Neuronal stem cell (in vitro differentiated cells): ENCODE data around the gene CDC34.

ENCODE experiments used
- DNase-seq: peaks from one replicate; pipeline ENCODE4 v3.0.0-alpha.2; 2013; ENCODE audit warnings: low spot score
- H2AFZ ChIP-seq: one replicate; pipeline ENCODE4 v1.6.1; 2013; ENCODE audit warnings: mild to moderate bottlenecking, low read length, inconsistent platforms
- H2AK5ac ChIP-seq: 2 replicates; pipeline ENCODE4 v1.6.1; 2013; ENCODE audit warnings: low read depth, mild to moderate bottlenecking, inconsistent platforms, low read length, moderate library complexity, mixed read lengths
- H2BK120ac ChIP-seq: 2 replicates; pipeline ENCODE4 v1.6.1; 2013; ENCODE audit warnings: low read depth, mild to moderate bottlenecking, inconsistent platforms, low read length, moderate library complexity, mixed read lengths
- H2BK12ac ChIP-seq: one replicate; pipeline ENCODE4 v1.6.1; 2013; ENCODE audit warnings: low read length, inconsistent platforms
- H2BK15ac ChIP-seq: 2 replicates; pipeline ENCODE4 v1.6.1; 2013; ENCODE audit warnings: mild to moderate bottlenecking, low read length, inconsistent platforms, mixed read lengths
- H2BK5ac ChIP-seq: one replicate; pipeline ENCODE4 v1.6.1; 2013; ENCODE audit warnings: inconsistent platforms, mild to moderate bottlenecking, low read length, moderate library complexity
- H3K14ac ChIP-seq: one replicate; pipeline ENCODE4 v1.6.1; 2013; ENCODE audit warnings: low read length, inconsistent platforms
- H3K18ac ChIP-seq: 2 replicates; pipeline ENCODE4 v1.6.1; 2013; ENCODE audit warnings: low read length, inconsistent platforms
- H3K23ac ChIP-seq: 2 replicates; pipeline ENCODE4 v1.6.1; 2013; ENCODE audit warnings: low read depth, mild to moderate bottlenecking, mixed read lengths, low read length, inconsistent platforms; ENCODE audit not compliant: poor library complexity
- H3K27ac ChIP-seq: replicated peaks from 3 replicates; pipeline ENCODE4 v1.5.1; 2013; ENCODE audit warnings: low read length, inconsistent platforms
- H3K27me3 ChIP-seq, 3 experiments: 2 replicates each; pipeline ENCODE4 v1.6.1; 2013; ENCODE audit warnings: low read length in 3 of 3, mild to moderate bottlenecking in 2 of 3, inconsistent platforms in 1 of 3, low read depth in 1 of 3, mixed read lengths in 1 of 3, moderate library complexity in 1 of 3; ENCODE audit not compliant: control insufficient read depth in 3 of 3, insufficient read depth in 3 of 3
- H3K36me3 ChIP-seq, 2 donors: replicated peaks in 1 of 2; 2 replicates each; pipeline ENCODE4 v1.6.1; 2013; ENCODE audit warnings: low read length in 2 of 2; ENCODE audit not compliant: control insufficient read depth in 2 of 2, insufficient read depth in 2 of 2
- H3K4ac ChIP-seq: 2 replicates; pipeline ENCODE4 v1.6.1; 2013; ENCODE audit warnings: inconsistent platforms, mild to moderate bottlenecking, low read length, moderate library complexity
- H3K4me1 ChIP-seq, 2 donors: 1 replicate in 1 of 2; 2 replicates in 1 of 2; pipeline ENCODE4 v1.6.1; 2013; ENCODE audit warnings: low read length in 2 of 2, low read depth in 1 of 2; ENCODE audit not compliant: control insufficient read depth in 2 of 2, insufficient read depth in 1 of 2
- H3K4me2 ChIP-seq: one replicate; pipeline ENCODE4 v1.6.1; 2013; ENCODE audit warnings: mild to moderate bottlenecking, low read length, inconsistent platforms; ENCODE audit not compliant: insufficient read depth, poor library complexity, severe bottlenecking
- H3K4me3 ChIP-seq, 2 donors: 2 replicates each; pipeline ENCODE4 v1.5.1; 2013; ENCODE audit warnings: low read length in 2 of 2, mild to moderate bottlenecking in 2 of 2, inconsistent platforms in 1 of 2, moderate library complexity in 1 of 2
- H3K79me1 ChIP-seq: one replicate; pipeline ENCODE4 v1.6.1; 2013; ENCODE audit warnings: low read depth, mild to moderate bottlenecking, inconsistent platforms, low read length, moderate library complexity
- H3K9ac ChIP-seq: one replicate; pipeline ENCODE4 v1.6.1; 2013; ENCODE audit warnings: mild to moderate bottlenecking, low read depth, low read length, inconsistent platforms; ENCODE audit not compliant: poor library complexity
- H3K9me3 ChIP-seq, 2 donors: replicated peaks in 1 of 2; 2 replicates each; pipeline versions ENCODE3 to v1.6.1; 2013; ENCODE audit warnings: low read length in 2 of 2, mild to moderate bottlenecking in 2 of 2, inconsistent platforms in 1 of 2, low read depth in 1 of 2, mixed read lengths in 1 of 2, moderate library complexity in 1 of 2; ENCODE audit not compliant: control insufficient read depth in 2 of 2, insufficient read depth in 1 of 2
- H4K8ac ChIP-seq: one replicate; pipeline ENCODE4 v1.6.1; 2013; ENCODE audit warnings: low read depth, mild to moderate bottlenecking, inconsistent platforms, low read length, moderate library complexity
- H4K91ac ChIP-seq: one replicate; pipeline ENCODE4 v1.6.1; 2013; ENCODE audit warnings: low read length, low read depth, mild to moderate bottlenecking, inconsistent platforms; ENCODE audit not compliant: poor library complexity
- WGBS, 2 donors: extraction: QIAGEN DNeasy Blood & Tissue Kit; methylation state at CpG; one replicate each; pipeline ENCODE4 v1.1.7; 2013; ENCODE audit warnings: missing lambda C conversion rate in 2 of 2, mixed read lengths in 1 of 2; ENCODE audit not compliant: insufficient read length in 2 of 2, insufficient replicate concordance in 1 of 2; ENCODE audit errors: extremely low coverage in 2 of 2; 5-methylcytosine and 5-hydroxymethylcytosine counted together

The CDC34 gene

DNA sequence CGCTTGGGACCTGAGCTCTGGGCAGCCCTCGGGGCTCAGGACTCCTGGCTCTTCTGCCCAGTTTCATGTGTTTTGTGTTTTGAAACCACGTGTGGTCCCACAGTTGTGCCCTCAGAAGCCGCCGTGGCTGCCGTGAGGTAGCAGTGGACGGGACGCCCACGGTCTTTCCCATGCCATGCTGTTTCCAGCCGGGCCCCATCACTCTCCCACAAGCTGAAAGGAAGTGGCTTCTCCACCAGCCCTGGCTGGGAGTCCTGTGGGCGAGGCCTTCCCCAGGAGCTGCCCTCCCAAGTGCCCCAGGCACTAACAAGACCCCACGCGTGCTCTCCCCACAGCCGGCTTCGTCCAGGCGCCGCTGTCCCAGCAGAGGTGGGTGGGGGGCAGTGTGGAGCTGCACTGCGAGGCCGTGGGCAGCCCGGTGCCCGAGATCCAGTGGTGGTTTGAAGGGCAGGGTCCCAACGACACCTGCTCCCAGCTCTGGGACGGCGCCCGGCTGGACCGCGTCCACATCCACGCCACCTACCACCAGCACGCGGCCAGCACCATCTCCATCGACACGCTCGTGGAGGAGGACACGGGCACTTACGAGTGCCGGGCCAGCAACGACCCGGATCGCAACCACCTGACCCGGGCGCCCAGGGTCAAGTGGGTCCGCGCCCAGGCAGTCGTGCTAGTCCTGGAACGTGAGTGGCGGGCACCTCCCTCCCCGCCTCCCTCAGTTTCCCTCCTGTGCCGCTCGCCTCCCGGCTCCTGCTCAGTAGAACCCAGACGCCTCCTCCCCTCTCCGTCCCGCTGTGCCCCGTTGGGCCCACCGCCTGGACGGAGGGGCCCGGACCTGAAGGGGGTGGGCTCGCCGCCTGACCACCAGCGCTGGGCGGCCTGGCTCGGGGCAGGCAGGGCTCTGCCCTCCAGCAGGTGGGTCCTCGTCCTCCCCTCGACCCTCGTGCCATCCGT lies 46.2 kb downstream of the CDC34 start:
- DNase-seq: no peak
- no peak overlapping the region for H2BK120ac ChIP-seq

DNA sequence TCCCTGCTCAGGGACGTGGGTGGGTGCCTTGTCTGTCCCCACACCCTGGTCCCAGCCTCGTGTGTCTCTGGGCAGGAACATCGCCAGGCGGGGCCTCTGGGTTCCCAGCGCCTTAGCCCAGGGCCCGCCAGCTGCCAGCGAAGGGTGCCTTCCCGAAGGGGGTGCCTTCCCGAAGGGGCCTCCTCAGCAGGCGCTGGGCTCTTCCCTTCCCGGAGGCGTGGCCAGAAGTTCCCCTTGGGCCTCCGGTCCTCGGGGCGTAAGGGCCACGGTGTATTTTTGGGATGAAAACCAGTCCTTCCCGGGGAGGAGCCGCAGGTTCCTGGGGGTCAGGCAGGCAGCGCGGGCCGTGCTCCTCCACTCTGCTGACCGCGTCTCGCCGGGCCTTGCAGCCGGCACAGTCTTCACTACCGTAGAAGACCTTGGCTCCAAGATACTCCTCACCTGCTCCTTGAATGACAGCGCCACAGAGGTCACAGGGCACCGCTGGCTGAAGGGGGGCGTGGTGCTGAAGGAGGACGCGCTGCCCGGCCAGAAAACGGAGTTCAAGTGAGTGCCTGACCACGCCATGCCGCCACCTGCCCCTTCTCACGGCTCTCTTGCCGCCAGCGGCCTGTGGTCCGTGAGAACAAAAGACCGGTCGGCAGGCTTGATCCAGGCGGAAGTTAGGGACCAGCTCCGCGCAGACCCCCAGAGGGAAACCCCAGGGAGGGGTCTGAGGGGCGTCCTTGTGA lies 47.7 kb downstream of the CDC34 start:
- Histone ChIP-seq H3K27ac (no peak overlapping the region), H4K8ac (no peak overlapping the region), H3K9me3 (no peaks in the 10 kb centered on the region), H2AFZ (no peak overlapping the region), H2BK5ac (no peak overlapping the region), H2BK12ac (no peak overlapping the region), H4K91ac (no peak overlapping the region), H3K14ac (no peak overlapping the region), H3K4me3 (no peak overlapping the region), H2BK15ac (no peak overlapping the region), H3K18ac (no peak overlapping the region), H3K23ac (peak overlapping the region; percentile 34), H3K36me3 (peaks cover 50 to 80% of the 10 kb centered on the region in 2 donors), H2BK120ac (no peak overlapping the region), H3K4me2 (no peak overlapping the region), H2AK5ac (no peak overlapping the region), H3K9ac (peak overlapping the region; percentile 44), H3K4me1 (peaks cover 13 to 17% of the 10 kb centered on the region in 2 donors), H3K27me3 (no peaks in the 10 kb centered on the region), H3K4ac (no peak overlapping the region), H3K79me1 (peaks cover 32% of the 10 kb centered on the region)
- no peak for DNase-seq
- no CpG with 5 or more reads among the region's 46 CpGs for WGBS, 2 donors

More for the DNA sequence above, 46.2 kb downstream of the CDC34 start:
- H3K4me2 ChIP-seq: no peak overlapping the region
- peak overlapping the region; percentile 66 for H2BK5ac ChIP-seq
- peaks cover 13 to 17% of the 10 kb centered on the region in 2 donors for H3K4me1 ChIP-seq
- H3K9ac ChIP-seq: peak overlapping the region; percentile 21
- no peak overlapping the region for H3K4me3 ChIP-seq
- H3K14ac ChIP-seq: peak overlapping the region; percentile 71
- peak overlapping the region; percentile 22 for H2BK12ac ChIP-seq
- no peak overlapping the region for H4K8ac ChIP-seq
- H3K79me1 ChIP-seq: peaks cover 36% of the 10 kb centered on the region
- no peak overlapping the region for H4K91ac ChIP-seq
- H3K36me3 ChIP-seq: peaks cover 43 to 68% of the 10 kb centered on the region in 2 donors
- H3K9me3 ChIP-seq: no peaks in the 10 kb centered on the region
- no peak overlapping the region for H2BK15ac ChIP-seq
- H2AK5ac ChIP-seq: peak overlapping the region; percentile 61
- peak overlapping the region; percentile 19 for H3K18ac ChIP-seq
- no CpG with 5 or more reads among the region's 66 CpGs for WGBS, 2 donors
- H3K4ac ChIP-seq: no peak overlapping the region
- peak overlapping the region; percentile 89 for H3K23ac ChIP-seq
- H3K27ac ChIP-seq: no peak overlapping the region
- H3K27me3 ChIP-seq: no peaks in the 10 kb centered on the region
- no peak overlapping the region for H2AFZ ChIP-seq

DNA sequence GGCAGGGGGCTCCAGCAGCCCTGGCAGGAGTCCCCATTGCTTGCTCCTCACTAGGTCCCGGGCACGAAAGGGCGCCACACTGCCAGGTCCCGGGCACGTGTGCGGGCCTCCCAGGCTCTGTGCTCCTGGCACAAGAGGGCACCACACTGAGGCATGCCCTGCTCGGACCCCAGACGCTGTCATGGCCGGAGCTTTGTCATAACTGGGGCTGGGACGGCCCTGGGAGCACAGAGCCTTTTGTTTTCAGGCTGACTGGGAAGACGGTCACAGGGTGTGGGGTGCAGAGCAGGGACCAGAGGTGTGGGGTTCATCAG lies 48.2 kb downstream of the CDC34 start:
- no peak for DNase-seq
- Histone ChIP-seq H3K79me1 (peaks cover 34% of the 10 kb centered on the region), H3K36me3 (peaks cover 50 to 76% of the 10 kb centered on the region in 2 donors), H3K9ac (no peak overlapping the region), H3K27me3 (no peaks in the 10 kb centered on the region), H2BK12ac (no peak overlapping the region), H4K8ac (no peak overlapping the region), H3K4me2 (no peak overlapping the region), H3K14ac (peak overlapping the region; percentile 38), H2BK5ac (no peak overlapping the region), H3K4me1 (peaks cover 8 to 15% of the 10 kb centered on the region in 2 donors), H3K18ac (no peak overlapping the region), H2BK15ac (no peak overlapping the region), H2BK120ac (no peak overlapping the region), H3K9me3 (no peaks in the 10 kb centered on the region), H2AFZ (no peak overlapping the region), H3K4ac (no peak overlapping the region), H3K4me3 (no peak overlapping the region), H3K27ac (no peak overlapping the region), H3K23ac (no peak overlapping the region), H4K91ac (no peak overlapping the region), H2AK5ac (no peak overlapping the region)
- WGBS, 2 donors: no CpG with 5 or more reads among the region's 11 CpGs

DNA sequence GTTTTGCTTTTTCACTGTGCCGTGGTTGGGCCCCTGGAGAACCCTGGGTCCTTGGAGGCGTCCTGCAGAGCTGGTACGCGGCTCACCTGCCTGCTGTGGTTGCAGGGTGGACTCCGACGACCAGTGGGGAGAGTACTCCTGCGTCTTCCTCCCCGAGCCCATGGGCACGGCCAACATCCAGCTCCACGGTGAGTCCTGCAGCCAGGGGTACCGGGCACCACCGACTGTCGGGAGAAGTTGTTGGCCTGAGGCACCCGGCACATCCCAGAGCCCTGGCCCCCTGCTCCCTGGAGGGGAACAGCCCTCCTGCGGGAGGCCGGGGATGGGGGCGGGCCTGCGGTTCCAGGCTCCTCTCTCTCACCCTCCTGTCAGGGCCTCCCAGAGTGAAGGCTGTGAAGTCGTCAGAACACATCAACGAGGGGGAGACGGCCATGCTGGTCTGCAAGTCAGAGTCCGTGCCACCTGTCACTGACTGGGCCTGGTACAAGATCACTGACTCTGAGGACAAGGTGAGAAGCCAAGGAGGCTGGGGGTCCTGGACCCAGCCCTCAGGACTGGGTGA lies 48.8 kb downstream of the CDC34 start:
- Histone ChIP-seq H3K4me2 (no peak overlapping the region), H3K23ac (peak overlapping the region; percentile 65), H4K91ac (no peak overlapping the region), H2AFZ (no peak overlapping the region), H4K8ac (peak overlapping the region; percentile 65), H3K27ac (no peak overlapping the region), H3K4ac (no peak overlapping the region), H3K9me3 (no peaks in the 10 kb centered on the region), H3K36me3 (peaks cover 50 to 72% of the 10 kb centered on the region in 2 donors), H3K79me1 (peaks cover 36% of the 10 kb centered on the region), H2BK15ac (no peak overlapping the region), H2BK120ac (no peak overlapping the region), H3K9ac (no peak overlapping the region), H3K4me3 (no peak overlapping the region), H3K27me3 (no peaks in the 10 kb centered on the region), H3K18ac (peak overlapping the region; percentile 38), H2BK12ac (no peak overlapping the region), H3K4me1 (peaks cover 2 to 11% of the 10 kb centered on the region in 2 donors), H2AK5ac (no peak overlapping the region), H2BK5ac (no peak overlapping the region), H3K14ac (peak overlapping the region; percentile 38)
- no peak for DNase-seq
- no CpG with 5 or more reads among the region's 22 CpGs for WGBS, 2 donors
